GM12892 (cell line): ENCODE measurements around the gene ZIK1.

Source experiments
- POLR2A ChIP-seq: IDR thresholded peaks from 2 replicates; pipeline ENCODE4 v1.6.1; 2011; ENCODE audit warnings: low read depth, low read length, control low read depth
- TAF1 ChIP-seq: IDR thresholded peaks from 2 replicates; pipeline ENCODE4 v1.6.1; 2011; ENCODE audit warnings: low read depth, mild to moderate bottlenecking, control low read depth, low read length, borderline replicate concordance

GRCh38 chr19:57599761-57600383, 15.9 kb downstream of the ZIK1 start, which contains the start of gene ZNF530:
- TF ChIP-seq TAF1 (no peak), POLR2A (peak; percentile 58; the same call in 1 of the 2 replicates)
